B cell (primary cell): Measurements from ENCODE around the gene ATP6V1G2. TPM values are rescaled to one million over a fixed set of nuclear protein-coding genes. Genes with fewer than 3 reads are reported as not detected.

ENCODE experiments used
- ATAC-seq: fragments of 200-7000 bp; cut with Tn5 transposase; one replicate; pipeline ENCODE4 v1.10.0; 2021; ENCODE audit warnings: low read depth, mild to moderate bottlenecking, moderate number of reproducible peaks, moderate library complexity
- CTCF ChIA-PET: fragments of 350-600 bp; sonication (Branson Sonifier 250); formaldehyde crosslinking; loops from one replicate; lab custom pipeline; 2021; ENCODE audit warnings: antibody characterized with exemption, inconsistent platforms; lab: Charles Lee
- POLR2A ChIA-PET: fragments of 350-600 bp; sonication (Branson Sonifier 250); formaldehyde crosslinking; loops from one replicate; lab custom pipeline; 2021; ENCODE audit warnings: antibody characterized with exemption; lab: Charles Lee
- DNase-seq: peaks from one replicate; pipeline ENCODE4 v3.0.0; 2013
- H2AFZ ChIP-seq: 2 replicates; pipeline ENCODE4 v1.6.1; 2012; ENCODE audit warnings: mild to moderate bottlenecking, low read depth, low read length; ENCODE audit not compliant: insufficient read depth, poor library complexity, severe bottlenecking
- H3K27ac ChIP-seq, 2 donors: 1 replicate in 1 of 2; 2 replicates in 1 of 2; pipeline ENCODE4 v1.5.1; 2012 to 2013; ENCODE audit warnings: low read length in 2 of 2, mild to moderate bottlenecking in 2 of 2, moderate library complexity in 1 of 2
- H3K27me3 ChIP-seq, 4 experiments: fragments of 200-600 bp in 1 of 4; sonication (generic) in 1 of 4; replicated peaks in 1 of 4; 1 replicate in 2 of 4; 2 replicates in 2 of 4; pipeline versions ENCODE4 v1.6.1 to v1.7.0; 2013 to 2016; ENCODE audit warnings: low read length in 3 of 4, mild to moderate bottlenecking in 2 of 4, mixed read lengths in 1 of 4, moderate library complexity in 1 of 4; ENCODE audit not compliant: insufficient read depth in 4 of 4, control insufficient read depth in 3 of 4; ENCODE audit errors: control extremely low read depth in 1 of 4
- H3K36me3 ChIP-seq, 2 experiments: replicated peaks in 1 of 2; 1 replicate in 1 of 2; 2 replicates in 1 of 2; pipeline versions ENCODE4 v1.6.1 to v1.7.1; 2013; ENCODE audit warnings: low read length in 1 of 2; ENCODE audit not compliant: insufficient read depth in 2 of 2, control insufficient read depth in 1 of 2; ENCODE audit errors: control extremely low read depth in 1 of 2, extremely low read depth in 1 of 2
- H3K4me1 ChIP-seq, 2 donors: fragments of 200-600 bp in 1 of 2; sonication (generic) in 1 of 2; 1 replicate in 1 of 2; 2 replicates in 1 of 2; pipeline versions ENCODE4 v1.5.1 to v1.6.1; 2013 to 2017; ENCODE audit warnings: low read length in 2 of 2; ENCODE audit not compliant: control insufficient read depth in 2 of 2, insufficient read depth in 2 of 2
- H3K4me2 ChIP-seq: replicated peaks from 2 replicates; pipeline ENCODE3; 2012; ENCODE audit warnings: mild to moderate bottlenecking, low read depth, low read length; ENCODE audit not compliant: poor library complexity, severe bottlenecking
- H3K4me3 ChIP-seq, 5 experiments: fragments of 200-600 bp in 1 of 5; sonication (generic) in 1 of 5; 1 replicate in 3 of 5; 2 replicates in 2 of 5; pipeline versions ENCODE4 v1.5.1 to v1.7.0; 2011 to 2016; ENCODE audit warnings: low read length in 4 of 5, mild to moderate bottlenecking in 4 of 5, low read depth in 2 of 5, control low read depth in 1 of 5, moderate library complexity in 1 of 5; ENCODE audit not compliant: insufficient read depth in 1 of 5; ENCODE audit errors: control extremely low read depth in 1 of 5, extremely low read depth in 1 of 5
- H3K79me2 ChIP-seq: fragments of 200-600 bp; sonication (generic); one replicate; pipeline ENCODE4 v1.6.0; 2016; ENCODE audit warnings: low read length; ENCODE audit not compliant: control insufficient read depth, insufficient read depth
- H3K9ac ChIP-seq: fragments of 200-600 bp; sonication (generic); 2 replicates; pipeline ENCODE4 v1.6.1; 2017; ENCODE audit warnings: mild to moderate bottlenecking, low read length, moderate library complexity
- H3K9me3 ChIP-seq, 3 donors: one replicate each; pipeline versions ENCODE4 v1.6.1 to v1.7.1; 2013; ENCODE audit warnings: low read length in 2 of 3; ENCODE audit not compliant: control insufficient read depth in 2 of 3, insufficient read depth in 1 of 3; ENCODE audit errors: control extremely low read depth in 1 of 3
- H4K20me1 ChIP-seq: 2 replicates; pipeline ENCODE4 v1.6.0; 2012; ENCODE audit warnings: mild to moderate bottlenecking, low read length; ENCODE audit not compliant: insufficient read depth, control insufficient read depth, poor library complexity, severe bottlenecking
- H3K27ac Mint-ChIP-seq: one replicate; pipeline ENCODE4 v1.8.0; 2021; ENCODE audit warnings: mixed read lengths
- H3K27me3 Mint-ChIP-seq: one replicate; pipeline ENCODE4 v1.8.0; 2021; ENCODE audit warnings: mixed read lengths
- H3K4me1 Mint-ChIP-seq: one replicate; pipeline ENCODE4 v1.8.0; 2021; ENCODE audit warnings: mixed read lengths
- H3K4me3 Mint-ChIP-seq: one replicate; pipeline ENCODE4 v1.8.0; 2021; ENCODE audit warnings: mixed read lengths
- H3K9me3 Mint-ChIP-seq: one replicate; pipeline ENCODE4 v1.8.0; 2022; ENCODE audit warnings: mixed read lengths; ENCODE audit not compliant: insufficient read depth
- EZH2 ChIP-seq: IDR thresholded peaks from 2 replicates; pipeline ENCODE4 v1.6.1; 2012; ENCODE audit warnings: borderline replicate concordance, low read depth, mild to moderate bottlenecking, moderate library complexity, low read length; ENCODE audit not compliant: insufficient read depth, poor library complexity, severe bottlenecking
- WGBS: methylation state at CpG from one replicate; pipeline ENCODE4 v1.1.5; 2013; ENCODE audit warnings: missing lambda C conversion rate; ENCODE audit not compliant: insufficient coverage; 5-methylcytosine and 5-hydroxymethylcytosine counted together
- intact Hi-C: fragments of 100-400 bp; cut with micrococcal nuclease; formaldehyde crosslinking; loops from one replicate; pipeline ENCODE4 v1.10.0; 2022
- polyA plus RNA-seq: library from polyadenylated mRNA; depleted of rRNA; stranded (reverse); fragments of >200 nt; gene quantifications from 2 replicates; pipeline ENCODE4 v1.2.3, GENCODE V29; 2012
- total RNA-seq, 2 donors: library from RNA; stranded (reverse); fragments of 120-200 nt in 1 of 2; gene quantifications; 1 replicate in 1 of 2; 2 replicates in 1 of 2; pipeline versions ENCODE4 v1.2.3 to v1.2.4, GENCODE V29; 2013 to 2022
- TF ChIP-seq, protein P1 (sequence below): fragments of 200-600 bp; IDR thresholded peaks from one replicate; pipeline ENCODE4 v1.8.0; 2022; ENCODE audit warnings: antibody characterized with exemption, mild to moderate bottlenecking

Gene ATP6V1G2
- total and polyA plus RNA-seq, 2 donors (not counting 1 experiment from before 2014, with no cell fraction given), result 3.3 to 4.5 TPM

- Mint-ChIP-seq H3K27ac (peak overlapping the region; percentile 89), H3K9me3 (no peaks in the 10 kb centered on the region), H3K27me3 (no peaks in the 10 kb centered on the region), H3K4me1 (peaks cover 80% of the 10 kb centered on the region), H3K4me3 (peak overlapping the region; percentile 39)
- ChIA-PET CTCF (interaction anchor here (1.9 to 29.4 kb wide), 4 partner anchors 11 to 27 kb away, joined by 6 to 2241 read pairs (median 74); partner anchors contain the start of genes LST1, LTB, NCR3 and NFKBIL1), POLR2A (interaction anchor here (35.3 to 42.6 kb wide), 2 partner anchors 4 to 15 kb away, joined by 1450 read pairs; partner anchors contain the start of genes ATP6V1G2, LST1, LTA and LTB)
- Histone ChIP-seq H3K9me3 (no peaks in the 10 kb centered on the region), H3K4me2 (peak overlapping the region; percentile 40), H3K4me1 (peaks cover 72 to 79% of the 10 kb centered on the region in 2 donors), H4K20me1 (no peaks in the 10 kb centered on the region), H3K36me3 (peaks cover 0 to 6% of the 10 kb centered on the region in 2 experiments), H2AFZ (no peak overlapping the region), H3K4me3 (no peak overlapping the region), H3K27me3 (no peaks in the 10 kb centered on the region), H3K9ac (no peak overlapping the region), H3K79me2 (peaks cover 95% of the 10 kb centered on the region), H3K27ac (peak overlapping the region in 1 of 2 donors; percentile 94)
- no peak for ATAC-seq
- TF ChIP-seq EZH2, result no peak
- WGBS, result no CpG with 5 or more reads among the region's 1 CpG
- intact Hi-C loops, result no loop called here
- no peak for DNase-seq
Measured at GRCh38 chr6:31569861-31570536, 23.6 kb upstream of the ATP6V1G2 start.

- peaks cover 62 to 68% of the 10 kb centered on the region in 2 donors for H3K4me1 ChIP-seq
- ChIA-PET CTCF (interaction anchor here (0.9 to 29.4 kb wide), 5 partner anchors 10 to 264 kb away, joined by 3 to 2241 read pairs (median 22); partner anchors contain the start of genes LST1, LTB, NCR3 and NFKBIL1), POLR2A (interaction anchor here (0.6 to 42.6 kb wide), 5 partner anchors 3 to 1285 kb away, joined by 3 to 1450 read pairs (median 6); partner anchors contain the start of genes ATP6V1G2, LST1, LTA and LTB)
- H3K27me3 Mint-ChIP-seq, result no peaks in the 10 kb centered on the region
- intact Hi-C loops, result loop anchor here (1.0 kb wide), 3 partner anchors 8 to 24 kb away; no protein-coding TSS in a partner anchor
- no peaks in the 10 kb centered on the region for H3K9me3 Mint-ChIP-seq
- DNase-seq, result peak; percentile 94
- no peaks in the 10 kb centered on the region for H3K27me3 ChIP-seq
- H3K4me3 Mint-ChIP-seq, result peak overlapping the region; percentile 63
- peaks cover 95% of the 10 kb centered on the region for H3K79me2 ChIP-seq
- no peaks in the 10 kb centered on the region for H4K20me1 ChIP-seq
- TF ChIP-seq, protein P1, sequence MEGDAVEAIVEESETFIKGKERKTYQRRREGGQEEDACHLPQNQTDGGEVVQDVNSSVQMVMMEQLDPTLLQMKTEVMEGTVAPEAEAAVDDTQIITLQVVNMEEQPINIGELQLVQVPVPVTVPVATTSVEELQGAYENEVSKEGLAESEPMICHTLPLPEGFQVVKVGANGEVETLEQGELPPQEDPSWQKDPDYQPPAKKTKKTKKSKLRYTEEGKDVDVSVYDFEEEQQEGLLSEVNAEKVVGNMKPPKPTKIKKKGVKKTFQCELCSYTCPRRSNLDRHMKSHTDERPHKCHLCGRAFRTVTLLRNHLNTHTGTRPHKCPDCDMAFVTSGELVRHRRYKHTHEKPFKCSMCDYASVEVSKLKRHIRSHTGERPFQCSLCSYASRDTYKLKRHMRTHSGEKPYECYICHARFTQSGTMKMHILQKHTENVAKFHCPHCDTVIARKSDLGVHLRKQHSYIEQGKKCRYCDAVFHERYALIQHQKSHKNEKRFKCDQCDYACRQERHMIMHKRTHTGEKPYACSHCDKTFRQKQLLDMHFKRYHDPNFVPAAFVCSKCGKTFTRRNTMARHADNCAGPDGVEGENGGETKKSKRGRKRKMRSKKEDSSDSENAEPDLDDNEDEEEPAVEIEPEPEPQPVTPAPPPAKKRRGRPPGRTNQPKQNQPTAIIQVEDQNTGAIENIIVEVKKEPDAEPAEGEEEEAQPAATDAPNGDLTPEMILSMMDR, result no peak
- TF ChIP-seq EZH2, result no peak
- no peak overlapping the region for H2AFZ ChIP-seq
- peak; percentile 70 for ATAC-seq
- WGBS, result 0% methylated on average over 3 of the region's 3 CpGs
- peaks cover 0 to 7% of the 10 kb centered on the region in 2 experiments for H3K36me3 ChIP-seq
- H3K4me2 ChIP-seq, result peak overlapping the region; percentile 40
- peak overlapping the region; percentile 11 for H3K9ac ChIP-seq
- H3K4me3 ChIP-seq, result peak overlapping the region in 1 of 5 experiments; percentile 19
- peak overlapping the region; percentile 89 for H3K27ac Mint-ChIP-seq
- peaks cover 75% of the 10 kb centered on the region for H3K4me1 Mint-ChIP-seq
- H3K27ac ChIP-seq, result peak overlapping the region; percentile 78 to 94
- no peaks in the 10 kb centered on the region for H3K9me3 ChIP-seq
Measured at GRCh38 chr6:31568537-31568961, 22.1 kb upstream of the ATP6V1G2 start.
